NB4 (cell line): ENCODE data around the gene RNF13.

ENCODE experiments used
- DNase-seq: peaks from one replicate; pipeline ENCODE4 v3.0.0; 2010; ENCODE audit warnings: low read depth
- H3K4me3 ChIP-seq: one replicate; pipeline ENCODE4 v1.5.1; 2011; ENCODE audit warnings: mild to moderate bottlenecking, low read depth, low read length, moderate library complexity
- CTCF ChIP-seq: IDR thresholded peaks from one replicate; pipeline ENCODE4 v1.5.1; 2012; ENCODE audit warnings: low read depth, low read length
- MAX ChIP-seq: IDR thresholded peaks from 2 replicates; pipeline ENCODE4 v1.6.1; 2011; ENCODE audit warnings: low read depth, low read length
- MYC ChIP-seq: IDR thresholded peaks from 2 replicates; pipeline ENCODE4 v1.6.1; 2011; ENCODE audit warnings: low read depth, low read length
- POLR2A ChIP-seq: IDR thresholded peaks from 2 replicates; pipeline ENCODE4 v1.6.1; 2011; ENCODE audit warnings: mild to moderate bottlenecking; ENCODE audit not compliant: insufficient read length; ENCODE audit errors: extremely low read depth

The RNF13 gene

GRCh38 chr3:149989307-149989706, 176.3 kb downstream of the RNF13 start:
- no peak for DNase-seq

GRCh38 chr3:149990423-149990948, 177.5 kb downstream of the RNF13 start:
- DNase-seq: no peak
- no peak for TF ChIP-seq MAX
- TF ChIP-seq MYC: no peak
- TF ChIP-seq POLR2A: no peak
- TF ChIP-seq CTCF: no peak
- no peak overlapping the region for H3K4me3 ChIP-seq

More at GRCh38 chr3:149989307-149989706, 176.3 kb downstream of the RNF13 start:
- H3K4me3 ChIP-seq: no peak overlapping the region
- TF ChIP-seq MYC: no peak

DNA sequence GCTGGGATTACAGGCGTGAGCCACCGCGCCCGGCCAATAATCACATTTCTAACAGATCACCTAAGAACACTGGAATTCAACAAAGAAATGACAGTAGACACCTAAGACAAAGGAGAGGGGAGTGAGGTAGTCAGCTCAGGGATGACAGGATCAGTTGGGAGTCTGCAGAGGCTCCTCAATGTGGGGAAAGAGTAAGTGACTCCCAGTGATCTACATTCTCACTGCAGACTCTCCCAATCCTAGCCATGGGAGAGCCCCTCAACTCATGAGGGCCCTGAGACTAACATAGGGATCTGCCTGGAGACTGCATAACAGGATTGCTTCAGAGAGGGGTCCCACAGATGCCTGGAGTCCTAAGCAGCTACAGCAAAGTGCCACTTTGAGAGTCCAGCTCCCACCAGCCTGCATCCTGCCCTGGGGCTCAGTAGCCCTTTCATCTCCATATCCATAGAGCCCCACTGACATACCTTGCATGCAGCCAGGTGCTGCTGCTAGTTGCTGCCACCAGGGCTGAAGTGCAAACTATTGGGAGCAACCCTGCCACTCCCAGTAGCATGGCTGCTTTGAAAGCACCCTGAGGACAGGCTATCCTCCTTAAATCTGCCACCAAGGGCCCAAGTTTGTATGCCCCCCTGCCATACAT, 179.5 kb downstream of the RNF13 start:
- no peak for DNase-seq
- TF ChIP-seq MAX (no peak), POLR2A (no peak), CTCF (no peak), MYC (no peak)
- H3K4me3 ChIP-seq: no peak overlapping the region

GRCh38 chr3:149998946-149999345, 185.9 kb downstream of the RNF13 start:
- no peak overlapping the region for H3K4me3 ChIP-seq
- no peak for DNase-seq

DNA sequence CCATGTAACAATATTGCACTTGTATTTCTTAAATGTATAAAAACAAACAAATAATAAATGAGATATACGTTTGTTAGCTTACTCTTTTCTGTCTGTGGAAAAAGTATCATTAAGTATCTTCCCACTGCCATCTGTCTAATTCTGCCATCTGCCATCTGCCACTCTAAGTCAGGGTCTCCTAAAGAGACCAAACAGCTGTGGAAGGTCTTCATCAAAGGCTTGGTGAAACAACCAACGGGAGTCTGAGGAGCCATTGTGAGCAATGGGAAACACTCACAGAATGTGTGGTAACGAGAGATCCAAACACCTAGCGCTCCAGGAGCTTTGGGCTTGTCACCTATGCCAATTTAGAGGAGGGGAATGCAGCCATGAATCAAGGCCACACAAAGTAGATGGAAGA, 186.4 kb downstream of the RNF13 start:
- H3K4me3 ChIP-seq: no peak overlapping the region
- TF ChIP-seq CTCF (no peak), MAX (no peak), POLR2A (no peak), MYC (no peak)
- no peak for DNase-seq

More at GRCh38 chr3:149998946-149999345, 185.9 kb downstream of the RNF13 start:
- TF ChIP-seq MAX: no peak
- TF ChIP-seq POLR2A: no peak
- no peak for TF ChIP-seq CTCF
- no peak for TF ChIP-seq MYC

DNA sequence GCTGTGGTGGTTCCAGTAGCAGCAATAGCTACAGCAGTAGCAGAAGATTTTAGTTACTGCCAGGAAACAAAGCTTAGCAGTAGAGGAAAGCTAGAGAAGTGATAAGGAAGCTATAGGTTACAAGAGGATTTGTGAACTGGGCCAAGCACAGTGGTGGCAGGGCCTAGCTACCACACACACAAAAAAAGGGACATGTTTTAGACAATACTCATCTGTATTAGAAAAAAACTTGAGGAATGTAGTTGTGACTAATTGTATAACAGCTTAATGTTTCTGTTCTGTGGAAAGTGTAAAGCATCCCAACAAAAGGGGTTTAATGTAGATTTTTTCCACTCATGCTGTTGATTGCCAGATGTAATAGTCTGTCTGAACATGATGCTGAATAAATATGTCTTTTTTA, 187.6 kb downstream of the RNF13 start:
- no peak for DNase-seq
- TF ChIP-seq CTCF (no peak), MYC (no peak), MAX (no peak), POLR2A (no peak)
- H3K4me3 ChIP-seq: no peak overlapping the region
